Upper lobe of right lung (tissue), 1 donor: ENCODE data around the gene SSTR1. TPM values are rescaled to one million over a fixed set of nuclear protein-coding genes. Genes with fewer than 3 reads are reported as not detected.

Experiments used
- ATAC-seq: fragments of 200-7000 bp; cut with Tn5 transposase; one replicate; pipeline ENCODE4 v1.9.1; 2020; ENCODE audit warnings: mild to moderate bottlenecking, moderate library complexity
- DNase-seq: peaks from one replicate; pipeline ENCODE4 v3.0.0-alpha.2; 2020
- H3K27ac ChIP-seq: fragments of 200-600 bp; one replicate; pipeline ENCODE4 v1.8.0; 2022
- H3K27me3 ChIP-seq: fragments of 200-600 bp; one replicate; pipeline ENCODE4 v1.8.0; 2022; ENCODE audit warnings: mild to moderate bottlenecking
- H3K36me3 ChIP-seq: fragments of 200-600 bp; one replicate; pipeline ENCODE4 v1.8.0; 2022
- H3K4me1 ChIP-seq: fragments of 200-600 bp; one replicate; pipeline ENCODE4 v1.8.0; 2022
- H3K4me3 ChIP-seq: fragments of 200-600 bp; one replicate; pipeline ENCODE4 v1.8.0; 2022; ENCODE audit warnings: mild to moderate bottlenecking
- H3K9me3 ChIP-seq: fragments of 200-600 bp; one replicate; pipeline ENCODE4 v1.8.0; 2022
- CTCF ChIP-seq: fragments of 200-600 bp; IDR thresholded peaks from one replicate; pipeline ENCODE4 v1.8.0; 2022; ENCODE audit warnings: antibody characterized with exemption
- intact Hi-C: fragments of 100-400 bp; cut with DNase I; formaldehyde crosslinking; loops from one replicate; pipeline ENCODE4 v1.11.0; 2022
- total RNA-seq: library from RNA; stranded (reverse); fragmentation: NEBNext Ultra II Directional; extraction: Animal tissue kit (Norgen Biotek cat#: 25700); gene quantifications from one replicate; pipeline ENCODE4 v1.2.1, GENCODE V29; 2021
- donor health status: DM: no; HTN: yes; CAD: no; lungs with severe emphysema.

The SSTR1 gene
- total RNA-seq, 1 donor from 2014 or later, result 9.2 TPM

DNA sequence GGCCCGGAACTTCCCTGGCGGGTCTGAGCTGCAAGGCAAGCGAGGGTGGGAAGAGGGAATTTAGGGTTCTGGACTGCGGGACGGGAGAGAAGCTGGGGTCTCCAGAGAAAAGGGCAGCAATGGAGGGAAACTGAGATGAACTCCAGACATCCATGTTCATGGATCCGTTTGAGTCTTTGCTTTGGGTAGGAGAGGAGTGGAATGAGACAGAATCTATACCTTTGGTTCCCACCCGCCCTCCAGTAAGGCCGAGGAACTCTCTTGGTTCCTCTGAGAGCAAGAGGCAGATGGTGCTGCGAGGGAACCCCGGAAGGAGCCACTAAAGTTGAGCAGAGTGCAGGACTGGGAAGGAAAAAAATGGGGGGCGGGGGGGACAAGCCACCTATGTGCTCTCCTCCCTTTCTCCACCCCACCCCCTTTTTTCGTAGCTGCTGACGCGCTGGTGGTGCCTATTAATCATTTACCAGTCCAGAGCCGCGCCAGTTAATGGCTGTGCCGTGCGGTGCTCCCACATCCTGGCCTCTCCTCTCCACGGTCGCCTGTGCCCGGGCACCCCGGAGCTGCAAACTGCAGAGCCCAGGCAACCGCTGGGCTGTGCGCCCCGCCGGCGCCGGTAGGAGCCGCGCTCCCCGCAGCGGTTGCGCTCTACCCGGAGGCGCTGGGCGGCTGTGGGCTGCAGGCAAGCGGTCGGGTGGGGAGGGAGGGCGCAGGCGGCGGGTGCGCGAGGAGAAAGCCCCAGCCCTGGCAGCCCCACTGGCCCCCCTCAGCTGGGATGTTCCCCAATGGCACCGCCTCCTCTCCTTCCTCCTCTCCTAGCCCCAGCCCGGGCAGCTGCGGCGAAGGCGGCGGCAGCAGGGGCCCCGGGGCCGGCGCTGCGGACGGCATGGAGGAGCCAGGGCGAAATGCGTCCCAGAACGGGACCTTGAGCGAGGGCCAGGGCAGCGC, 1.2 kb downstream of the SSTR1 start:
- Histone ChIP-seq H3K4me1 (no peaks in the 10 kb centered on the region), H3K27ac (no peak overlapping the region), H3K27me3 (peaks cover 42% of the 10 kb centered on the region), H3K36me3 (no peaks in the 10 kb centered on the region), H3K4me3 (peak overlapping the region; percentile 46), H3K9me3 (no peaks in the 10 kb centered on the region)
- peak; percentile 66 for ATAC-seq
- intact Hi-C loops, result no loop called here
- TF ChIP-seq CTCF, result peak; percentile 20
- peak; percentile 66 for DNase-seq

DNA sequence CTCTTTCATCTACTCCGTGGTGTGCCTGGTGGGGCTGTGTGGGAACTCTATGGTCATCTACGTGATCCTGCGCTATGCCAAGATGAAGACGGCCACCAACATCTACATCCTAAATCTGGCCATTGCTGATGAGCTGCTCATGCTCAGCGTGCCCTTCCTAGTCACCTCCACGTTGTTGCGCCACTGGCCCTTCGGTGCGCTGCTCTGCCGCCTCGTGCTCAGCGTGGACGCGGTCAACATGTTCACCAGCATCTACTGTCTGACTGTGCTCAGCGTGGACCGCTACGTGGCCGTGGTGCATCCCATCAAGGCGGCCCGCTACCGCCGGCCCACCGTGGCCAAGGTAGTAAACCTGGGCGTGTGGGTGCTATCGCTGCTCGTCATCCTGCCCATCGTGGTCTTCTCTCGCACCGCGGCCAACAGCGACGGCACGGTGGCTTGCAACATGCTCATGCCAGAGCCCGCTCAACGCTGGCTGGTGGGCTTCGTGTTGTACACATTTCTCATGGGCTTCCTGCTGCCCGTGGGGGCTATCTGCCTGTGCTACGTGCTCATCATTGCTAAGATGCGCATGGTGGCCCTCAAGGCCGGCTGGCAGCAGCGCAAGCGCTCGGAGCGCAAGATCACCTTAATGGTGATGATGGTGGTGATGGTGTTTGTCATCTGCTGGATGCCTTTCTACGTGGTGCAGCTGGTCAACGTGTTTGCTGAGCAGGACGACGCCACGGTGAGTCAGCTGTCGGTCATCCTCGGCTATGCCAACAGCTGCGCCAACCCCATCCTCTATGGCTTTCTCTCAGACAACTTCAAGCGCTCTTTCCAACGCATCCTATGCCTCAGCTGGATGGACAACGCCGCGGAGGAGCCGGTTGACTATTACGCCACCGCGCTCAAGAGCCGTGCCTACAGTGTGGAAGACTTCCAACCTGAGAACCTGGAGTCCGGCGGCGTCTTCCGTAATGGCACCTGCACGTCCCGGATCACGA, 2.2 kb downstream of the SSTR1 start:
- TF ChIP-seq CTCF, result no peak
- ATAC-seq (peak; percentile 3), DNase-seq (no peak)
- H3K27me3 ChIP-seq, result peaks cover 42% of the 10 kb centered on the region
- H3K36me3 ChIP-seq, result no peaks in the 10 kb centered on the region
- H3K4me3 ChIP-seq, result peak overlapping the region; percentile 46
- no peaks in the 10 kb centered on the region for H3K4me1 ChIP-seq
- H3K27ac ChIP-seq, result no peak overlapping the region
- H3K9me3 ChIP-seq, result no peaks in the 10 kb centered on the region
- intact Hi-C loops, result no loop called here

GRCh38 chr14:38210587-38211216, 3.0 kb downstream of the SSTR1 start:
- peak; percentile 23 for TF ChIP-seq CTCF
- Histone ChIP-seq H3K4me1 (no peaks in the 10 kb centered on the region), H3K4me3 (peak overlapping the region; percentile 46), H3K36me3 (no peaks in the 10 kb centered on the region), H3K27ac (no peak overlapping the region), H3K9me3 (no peaks in the 10 kb centered on the region), H3K27me3 (peaks cover 42% of the 10 kb centered on the region)
- ATAC-seq, result peak; percentile 37
- intact Hi-C loops, result no loop called here
- DNase-seq, result peak; percentile 64

DNA sequence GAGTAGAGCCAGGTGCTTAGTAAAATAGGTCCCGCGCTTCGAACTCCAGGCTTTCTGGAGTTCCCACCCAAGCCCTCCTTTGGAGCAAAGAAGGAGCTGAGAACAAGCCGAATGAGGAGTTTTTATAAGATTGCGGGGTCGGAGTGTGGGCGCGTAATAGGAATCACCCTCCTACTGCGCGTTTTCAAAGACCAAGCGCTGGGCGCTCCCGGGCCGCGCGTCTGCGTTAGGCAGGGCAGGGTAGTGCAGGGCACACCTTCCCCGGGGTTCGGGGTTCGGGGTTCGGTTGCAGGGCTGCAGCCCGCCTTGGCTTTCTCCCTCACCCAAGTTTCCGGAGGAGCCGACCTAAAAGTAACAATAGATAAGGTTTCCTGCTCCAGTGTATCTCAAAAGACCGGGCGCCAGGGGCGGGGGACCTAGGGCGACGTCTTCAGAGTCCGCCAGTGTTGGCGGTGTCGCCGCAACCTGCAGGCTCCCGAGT, 3.6 kb downstream of the SSTR1 start:
- Histone ChIP-seq H3K4me1 (no peaks in the 10 kb centered on the region), H3K27ac (no peak overlapping the region), H3K36me3 (no peaks in the 10 kb centered on the region), H3K27me3 (peaks cover 42% of the 10 kb centered on the region), H3K9me3 (no peaks in the 10 kb centered on the region), H3K4me3 (peak overlapping the region; percentile 46)
- no peak for TF ChIP-seq CTCF
- ATAC-seq (peak; percentile 6), DNase-seq (no peak)
- intact Hi-C loops, result no loop called here

GRCh38 chr14:38212111-38212510, 4.4 kb downstream of the SSTR1 start:
- no peak for ATAC-seq
- TF ChIP-seq CTCF, result no peak
- Histone ChIP-seq H3K9me3 (no peaks in the 10 kb centered on the region), H3K4me3 (peak overlapping the region; percentile 46), H3K4me1 (no peaks in the 10 kb centered on the region), H3K27ac (no peak overlapping the region), H3K36me3 (no peaks in the 10 kb centered on the region), H3K27me3 (peaks cover 42% of the 10 kb centered on the region)
- DNase-seq, result no peak
- intact Hi-C loops, result no loop called here
